HTR-8/SVneo (cell line): ENCODE data around the gene GSN.

Experiments used
- DNase-seq: peaks from one replicate; pipeline ENCODE4 v3.0.0; 2011; ENCODE audit warnings: low spot score, mixed read lengths; ENCODE audit not compliant: insufficient read length
- FAIRE-seq: peaks from 2 replicates; lab custom pipeline; 2011; peaks lifted over from hg19 to GRCh38; lab: Jason Lieb, UNC

Gene GSN

GRCh38 chr9:121333950-121334773 lies 66.2 kb downstream of the GSN start:
- DNase-seq = no peak
- no peak for FAIRE-seq

GRCh38 chr9:121336665-121337064 lies 68.7 kb downstream of the GSN start:
- FAIRE-seq = no peak
- no peak for DNase-seq

GRCh38 chr9:121339437-121339836 lies 71.5 kb downstream of the GSN start:
- FAIRE-seq (no peak), DNase-seq (no peak)

- DNase-seq (no peak), FAIRE-seq (no peak)
Observed at GRCh38 chr9:121340676-121341392, 72.9 kb downstream of the GSN start.

GRCh38 chr9:121344184-121344583 lies 76.2 kb downstream of the GSN start:
- DNase-seq = no peak
- FAIRE-seq = no peak

GRCh38 chr9:121345070-121345469 lies 77.1 kb downstream of the GSN start:
- no peak for DNase-seq
- FAIRE-seq = no peak

- no peak for DNase-seq
- FAIRE-seq = no peak
Observed at GRCh38 chr9:121348221-121348620, 80.3 kb downstream of the GSN start.

GRCh38 chr9:121349009-121349408 lies 81.0 kb downstream of the GSN start:
- FAIRE-seq (no peak), DNase-seq (no peak)

GRCh38 chr9:121350036-121350435 lies 82.1 kb downstream of the GSN start:
- FAIRE-seq (no peak), DNase-seq (no peak)

GRCh38 chr9:121350993-121351561 lies 83.1 kb downstream of the GSN start:
- FAIRE-seq = no peak

GRCh38 chr9:121353241-121354061 lies 85.5 kb downstream of the GSN start:
- FAIRE-seq (no peak), DNase-seq (no peak)

More at GRCh38 chr9:121350993-121351561, 83.1 kb downstream of the GSN start:
- no peak for DNase-seq

GRCh38 chr9:121354141-121354540 lies 86.2 kb downstream of the GSN start:
- FAIRE-seq = no peak
- DNase-seq = no peak

- no peak for DNase-seq
- no peak for FAIRE-seq
Observed at GRCh38 chr9:121354762-121355161, 86.8 kb downstream of the GSN start.

GRCh38 chr9:121357011-121357410 lies 89.0 kb downstream of the GSN start:
- FAIRE-seq (no peak), DNase-seq (no peak)

GRCh38 chr9:121358751-121359150 lies 90.8 kb downstream of the GSN start:
- DNase-seq (no peak), FAIRE-seq (no peak)

- DNase-seq = no peak
- FAIRE-seq = no peak
Observed at GRCh38 chr9:121359351-121360294, 91.7 kb downstream of the GSN start.

GRCh38 chr9:121360601-121361374 lies 92.8 kb downstream of the GSN start:
- no peak for FAIRE-seq

GRCh38 chr9:121362813-121363621 lies 95.1 kb downstream of the GSN start:
- DNase-seq (peak; percentile 35), FAIRE-seq (no peak)

More at GRCh38 chr9:121360601-121361374, 92.8 kb downstream of the GSN start:
- DNase-seq = peak; percentile 28
